Brain pericyte (primary cell): Measurements from ENCODE around the gene SPRING1.

Experiments used
- DNase-seq: peaks from one replicate; pipeline ENCODE4 v3.0.0-alpha.2; 2012; ENCODE audit warnings: low read depth, low spot score

The SPRING1 gene

DNA sequence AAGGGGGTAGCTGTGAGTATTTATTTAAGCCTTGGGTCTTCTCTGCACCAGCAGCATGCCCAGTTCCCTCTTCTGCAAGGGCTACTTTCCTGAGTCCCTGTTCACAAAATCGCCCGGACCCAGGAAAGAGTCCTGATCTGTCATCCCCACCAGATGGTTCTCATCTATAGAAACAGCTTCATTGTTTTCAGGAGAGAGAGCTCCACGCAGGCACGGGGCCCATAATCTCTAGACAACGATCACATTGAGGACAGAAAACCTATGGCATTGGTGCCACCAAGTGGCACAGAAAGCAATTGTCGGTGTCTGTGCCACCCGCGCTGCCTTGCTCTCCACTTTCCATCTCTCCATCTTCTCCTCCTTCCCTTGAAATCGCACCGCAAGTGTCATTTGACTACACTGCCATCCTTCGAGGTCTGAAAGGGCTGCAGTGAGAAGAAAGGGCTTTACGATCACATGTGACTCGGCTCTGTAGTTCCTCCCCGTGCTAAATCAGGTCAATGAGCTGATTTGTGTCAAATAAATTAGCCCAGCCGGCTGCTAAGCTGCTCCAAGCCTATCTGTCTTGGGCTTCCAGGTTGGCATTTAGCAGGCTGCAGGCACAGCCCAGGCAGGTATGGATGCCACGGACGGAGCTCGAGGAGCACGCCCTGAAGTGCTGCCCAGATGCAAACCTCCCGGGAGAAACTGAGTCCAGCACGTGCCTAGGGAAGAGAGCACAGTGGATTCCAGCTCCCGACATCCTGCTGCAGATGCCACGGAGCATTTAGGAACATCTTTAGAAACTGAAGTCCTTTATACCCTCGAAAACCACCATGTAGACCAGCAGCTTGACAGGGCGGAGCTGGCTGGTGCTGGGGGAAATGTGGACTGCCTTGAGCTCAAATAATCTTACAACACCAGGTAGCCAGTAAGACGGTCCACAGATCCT lies 28.8 kb downstream of the SPRING1 start:
- no peak for DNase-seq

DNA sequence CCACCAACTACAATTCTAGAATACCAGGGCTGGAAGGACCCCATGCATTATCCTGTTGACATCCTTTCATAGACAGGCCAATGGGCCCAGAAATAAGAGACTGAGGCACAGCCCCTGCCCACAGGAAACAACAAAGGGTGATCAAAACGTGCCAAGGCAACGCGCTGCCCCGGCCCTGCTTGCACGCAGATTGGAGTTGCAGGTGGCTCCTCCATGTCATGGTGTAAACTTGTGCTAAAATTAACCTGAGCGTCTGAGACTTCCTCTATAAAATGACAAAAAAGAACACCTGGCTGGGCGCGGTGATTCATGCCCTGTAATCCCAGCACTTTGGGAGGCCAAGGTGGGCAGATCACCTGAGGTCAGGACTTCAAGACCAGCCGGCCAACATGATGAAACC lies 30.1 kb downstream of the SPRING1 start:
- DNase-seq = no peak

- DNase-seq = no peak
Observed at GRCh38 chr12:116703214-116703795, 34.6 kb downstream of the SPRING1 start.

DNA sequence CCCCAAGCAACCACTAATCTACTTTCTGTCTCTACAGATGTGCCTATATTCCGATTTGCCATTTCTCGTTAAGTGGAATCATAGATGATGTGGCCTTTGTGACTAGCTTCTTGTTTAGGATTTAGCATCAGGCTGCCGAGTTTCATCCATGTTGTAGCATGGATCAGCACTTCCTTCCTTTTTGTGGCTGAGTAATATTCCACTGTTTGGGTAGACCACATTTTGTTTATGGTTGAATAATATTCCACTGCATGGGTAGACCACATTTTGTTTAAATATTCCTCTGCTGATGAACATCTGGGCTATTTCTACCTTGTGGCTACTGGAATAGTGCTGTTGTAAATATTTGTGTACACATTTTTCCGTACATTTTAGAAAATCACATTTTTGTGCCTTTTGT lies 36.4 kb downstream of the SPRING1 start:
- no peak for DNase-seq

- no peak for DNase-seq
Observed at GRCh38 chr12:116700066-116700465, 37.8 kb downstream of the SPRING1 start.

- no peak for DNase-seq
Observed at GRCh38 chr12:116698554-116699075, 39.3 kb downstream of the SPRING1 start.

- DNase-seq = no peak
Observed at GRCh38 chr12:116698116-116698515, 39.8 kb downstream of the SPRING1 start.

DNA sequence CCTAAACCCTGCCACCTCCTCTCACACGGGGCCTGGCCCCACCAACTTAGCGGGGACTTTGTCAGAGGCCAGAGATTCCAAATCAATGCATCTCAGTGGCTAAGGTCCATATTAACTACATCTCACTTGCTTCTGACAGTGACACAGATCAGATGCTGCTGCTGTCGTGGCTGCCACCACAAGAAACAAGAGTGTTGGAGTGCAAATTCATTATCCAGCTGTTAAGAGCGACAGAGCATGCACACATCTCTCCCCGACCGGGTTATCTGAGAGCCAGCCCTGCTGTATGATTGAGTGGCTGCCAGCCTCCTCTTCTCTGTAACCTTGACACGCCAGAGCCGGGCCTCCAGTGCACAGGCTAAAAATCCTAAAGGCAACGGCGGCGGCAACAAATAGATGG lies 40.2 kb downstream of the SPRING1 start:
- no peak for DNase-seq

DNA sequence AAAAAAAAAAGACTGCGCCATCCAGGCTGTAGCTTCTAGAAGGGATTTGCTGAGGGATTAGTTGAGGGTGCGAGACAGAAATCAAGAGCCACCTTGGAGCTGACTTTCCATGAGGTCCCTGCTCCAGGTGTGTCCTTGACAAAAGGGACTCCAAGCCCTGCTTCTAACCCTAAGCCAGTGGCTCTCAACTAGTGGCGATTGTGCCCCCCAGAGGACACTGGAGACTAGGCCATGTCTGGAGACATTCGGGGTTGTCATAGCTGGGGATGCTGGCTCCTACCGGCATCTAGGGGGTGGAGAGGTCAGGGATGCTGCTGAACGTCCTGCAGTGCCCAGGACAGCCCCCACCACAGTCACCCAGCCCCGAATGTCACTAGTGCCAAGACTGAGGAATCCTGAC lies 40.6 kb downstream of the SPRING1 start:
- DNase-seq = no peak

DNA sequence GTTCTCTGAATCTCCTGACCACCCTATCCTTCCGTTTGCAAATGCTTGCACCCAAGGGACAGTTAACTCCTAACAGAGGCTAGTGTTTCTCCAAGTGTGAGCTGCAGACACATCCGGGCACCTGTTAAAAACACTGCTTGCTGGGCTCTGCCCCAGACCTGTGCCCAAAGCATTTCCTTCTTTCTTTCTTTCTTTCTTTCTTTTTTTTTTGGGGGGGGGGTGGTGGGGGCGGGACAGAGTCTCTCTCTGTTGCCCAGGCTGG lies 42.5 kb downstream of the SPRING1 start:
- no peak for DNase-seq

DNA sequence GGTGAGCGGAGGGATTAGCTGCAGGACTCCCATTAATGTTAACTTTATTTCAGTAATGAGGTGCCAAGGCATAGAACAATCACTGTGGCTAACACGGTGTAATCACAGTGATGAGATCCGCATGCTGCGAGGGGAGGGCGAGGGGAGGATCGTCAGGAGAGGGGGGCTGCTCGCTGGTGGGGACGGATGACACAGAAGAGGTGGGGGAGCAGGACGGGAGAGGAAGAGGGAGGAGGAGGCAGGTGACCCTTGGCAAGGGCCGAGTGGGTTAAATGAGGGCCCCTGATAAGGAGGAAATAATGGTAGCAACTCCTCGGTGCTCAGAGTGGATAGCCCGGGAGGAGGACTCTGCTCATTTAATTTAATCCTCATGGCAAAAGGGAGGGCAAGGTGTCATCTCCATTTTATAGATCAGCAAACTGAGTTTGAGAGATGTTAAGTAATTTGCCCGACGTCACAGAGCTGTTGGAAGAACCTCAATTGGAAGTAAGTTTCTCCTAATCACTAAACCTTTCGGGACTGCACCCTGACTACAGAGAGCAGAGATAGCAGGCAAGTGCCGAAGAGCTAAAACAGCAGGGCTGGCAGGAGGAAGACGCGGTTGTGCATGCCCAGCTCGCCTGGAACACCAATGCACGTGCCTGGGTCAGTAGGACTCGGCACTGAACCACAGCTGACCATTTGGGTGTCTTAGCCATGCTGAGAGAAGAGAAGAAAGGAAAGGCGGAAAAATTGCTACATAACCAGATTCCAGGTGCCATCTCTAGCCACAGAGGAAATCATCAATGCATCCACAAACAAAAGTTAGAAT lies 43.0 kb downstream of the SPRING1 start:
- no peak for DNase-seq

GRCh38 chr12:116693286-116694227 lies 44.3 kb downstream of the SPRING1 start:
- no peak for DNase-seq

- DNase-seq = no peak
Observed at GRCh38 chr12:116692605-116693004, 45.3 kb downstream of the SPRING1 start.

- DNase-seq = no peak
Observed at GRCh38 chr12:116691636-116692035, 46.2 kb downstream of the SPRING1 start.

DNA sequence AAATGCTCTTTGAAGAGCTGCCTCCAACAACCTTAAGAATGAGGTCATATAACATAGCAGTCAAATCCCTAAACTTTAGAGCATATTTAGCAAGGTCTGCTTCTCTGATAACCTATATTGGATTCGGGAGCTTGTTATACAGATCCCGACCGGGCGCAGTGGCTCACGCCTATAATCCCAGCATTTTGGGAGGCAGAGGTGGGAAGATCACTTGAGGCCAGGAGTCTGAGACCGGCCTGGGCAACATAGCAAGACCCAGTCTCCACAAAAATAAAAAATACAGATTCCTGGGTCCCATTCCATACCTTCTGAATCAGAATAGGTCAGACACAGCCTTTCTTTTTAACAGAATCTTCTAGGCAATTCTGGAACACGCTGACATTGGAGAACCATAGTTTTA lies 46.7 kb downstream of the SPRING1 start:
- DNase-seq = no peak

DNA sequence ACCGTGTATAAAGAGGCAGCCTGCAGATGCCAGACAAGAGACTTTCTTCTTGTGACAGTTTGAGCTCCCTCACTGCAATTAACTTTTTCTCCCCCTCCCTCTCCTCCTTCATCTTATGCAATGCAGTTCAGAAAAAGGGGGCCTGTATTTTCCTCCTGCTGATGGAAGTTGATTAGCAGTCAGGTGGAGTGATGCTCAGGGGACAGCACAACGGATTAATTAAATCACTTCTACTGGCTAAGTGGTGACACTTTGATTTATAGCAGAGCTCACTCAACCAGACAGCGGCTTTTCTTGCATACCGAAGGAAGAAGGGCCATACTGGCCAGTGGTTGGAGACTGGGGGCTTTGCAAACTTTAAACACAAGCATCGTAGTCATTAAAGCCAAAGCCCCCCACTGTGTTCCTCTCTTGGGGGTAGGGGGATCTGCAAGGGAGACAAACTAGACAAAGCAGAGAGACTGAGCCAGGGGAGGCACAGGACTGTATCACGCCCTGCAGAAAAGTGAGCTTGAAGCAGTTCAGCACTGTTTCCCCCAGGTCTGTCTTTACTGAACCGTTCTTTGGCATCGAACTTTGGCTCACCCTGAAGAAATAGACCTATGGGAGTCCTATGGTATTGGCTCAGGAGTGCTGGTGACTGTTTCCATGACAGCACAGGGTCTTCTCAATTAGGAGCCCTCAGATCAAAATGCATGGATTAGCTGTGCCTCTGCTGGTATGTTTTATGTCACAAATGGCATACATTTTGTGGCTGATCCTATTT lies 47.7 kb downstream of the SPRING1 start:
- DNase-seq = no peak

DNA sequence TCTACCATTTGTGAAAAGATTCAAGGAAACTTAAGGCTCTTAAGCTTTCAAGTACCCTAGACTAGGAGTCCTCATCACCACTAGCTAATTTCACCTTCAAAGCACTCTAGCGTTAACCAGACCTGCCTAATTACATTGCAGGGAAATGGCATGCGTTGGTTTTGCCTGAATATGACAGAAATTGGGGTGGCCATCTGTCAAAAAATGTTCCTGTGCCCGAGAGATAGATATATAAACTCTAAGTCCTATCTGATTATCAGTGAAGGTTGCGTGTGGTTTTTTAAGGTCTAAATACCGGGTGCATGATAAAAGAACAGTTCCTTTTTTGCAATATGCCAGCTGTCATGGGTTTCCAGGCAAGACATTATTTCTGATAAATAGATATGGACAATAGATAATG lies 48.3 kb downstream of the SPRING1 start:
- DNase-seq = no peak
